H9 (cell line): ENCODE data around the gene SCFD2. TPM values are rescaled to one million over a fixed set of nuclear protein-coding genes. Genes with fewer than 3 reads are reported as not detected.

Source experiments
- DNase-seq: peaks from one replicate; pipeline ENCODE4 v3.0.0-alpha.2; 2017
- H2AFZ ChIP-seq: one replicate; pipeline ENCODE4 v1.6.1; 2013; ENCODE audit warnings: mild to moderate bottlenecking, low read length, control low read depth, moderate library complexity
- H2AK5ac ChIP-seq: 2 replicates; pipeline ENCODE4 v1.6.1; 2013; ENCODE audit warnings: low read length, control low read depth, mixed read lengths; ENCODE audit not compliant: insufficient read length
- H2BK120ac ChIP-seq: one replicate; pipeline ENCODE4 v1.6.1; 2013; ENCODE audit warnings: low read depth, mild to moderate bottlenecking, low read length, control low read depth, inconsistent platforms; ENCODE audit not compliant: poor library complexity, severe bottlenecking
- H2BK12ac ChIP-seq: 2 replicates; pipeline ENCODE4 v1.6.1; 2013; ENCODE audit warnings: low read length, control low read depth, mixed read lengths, low read depth; ENCODE audit not compliant: insufficient read length
- H2BK15ac ChIP-seq: 2 replicates; pipeline ENCODE4 v1.6.1; 2013; ENCODE audit warnings: low read depth, low read length, control low read depth
- H2BK20ac ChIP-seq: one replicate; pipeline ENCODE4 v1.6.1; 2013; ENCODE audit warnings: low read depth, mild to moderate bottlenecking, low read length, control low read depth, inconsistent platforms; ENCODE audit not compliant: poor library complexity, severe bottlenecking
- H2BK5ac ChIP-seq: 2 replicates; pipeline ENCODE4 v1.6.1; 2013; ENCODE audit warnings: low read length, control low read depth, mixed read lengths; ENCODE audit not compliant: insufficient read length
- H3K14ac ChIP-seq: 2 replicates; pipeline ENCODE4 v1.6.1; 2013; ENCODE audit warnings: low read length, control low read depth; ENCODE audit not compliant: insufficient read depth
- H3K18ac ChIP-seq: 2 replicates; pipeline ENCODE4 v1.6.1; 2013; ENCODE audit warnings: low read depth, mild to moderate bottlenecking, mixed read lengths, low read length, control low read depth; ENCODE audit not compliant: insufficient read length
- H3K23ac ChIP-seq: 2 replicates; pipeline ENCODE4 v1.6.1; 2013; ENCODE audit warnings: low read length, control low read depth, mixed read lengths, low read depth; ENCODE audit not compliant: insufficient read length
- H3K23me2 ChIP-seq: 2 replicates; pipeline ENCODE4 v1.6.1; 2013; ENCODE audit warnings: low read depth, mild to moderate bottlenecking, mixed read lengths, low read length, control low read depth; ENCODE audit not compliant: insufficient read length, poor library complexity, severe bottlenecking
- H3K27ac ChIP-seq: 2 replicates; pipeline ENCODE4 v1.5.1; 2013; ENCODE audit warnings: low read length, control low read depth, mixed read lengths, low read depth; ENCODE audit not compliant: insufficient read length
- H3K27me3 ChIP-seq: 2 replicates; pipeline ENCODE4 v1.6.1; 2013; ENCODE audit warnings: low read length, control low read depth, inconsistent platforms; ENCODE audit not compliant: insufficient read depth
- H3K4ac ChIP-seq: 2 replicates; pipeline ENCODE4 v1.6.1; 2013; ENCODE audit warnings: low read depth, mild to moderate bottlenecking, control low read depth, inconsistent platforms, low read length, moderate library complexity
- H3K4me1 ChIP-seq: 2 replicates; pipeline ENCODE4 v1.6.1; 2013; ENCODE audit warnings: low read length, control low read depth, inconsistent platforms; ENCODE audit not compliant: insufficient read depth
- H3K4me2 ChIP-seq: 2 replicates; pipeline ENCODE4 v1.6.1; 2013; ENCODE audit warnings: low read length, control low read depth, mixed read lengths; ENCODE audit not compliant: insufficient read length, insufficient read depth
- H3K56ac ChIP-seq: 2 replicates; pipeline ENCODE4 v1.6.1; 2013; ENCODE audit warnings: low read depth, mild to moderate bottlenecking, mixed read lengths, low read length, control low read depth; ENCODE audit not compliant: insufficient read length
- H3K79me1 ChIP-seq: 2 replicates; pipeline ENCODE4 v1.6.1; 2013; ENCODE audit warnings: low read depth, mild to moderate bottlenecking, moderate library complexity, low read length, control low read depth, inconsistent platforms; ENCODE audit not compliant: insufficient read depth, poor library complexity, severe bottlenecking
- H3K79me2 ChIP-seq: 2 replicates; pipeline ENCODE4 v1.6.1; 2013; ENCODE audit warnings: low read length, control low read depth, inconsistent platforms; ENCODE audit not compliant: insufficient read depth
- H3K9ac ChIP-seq: 2 replicates; pipeline ENCODE4 v1.6.1; 2013; ENCODE audit warnings: low read length, control low read depth, mixed read lengths; ENCODE audit not compliant: insufficient read length; ENCODE audit errors: extremely low read depth
- H3K9me3 ChIP-seq: one replicate; pipeline ENCODE4 v1.6.1; 2013; ENCODE audit warnings: low read depth, low read length, inconsistent platforms; ENCODE audit not compliant: control insufficient read depth
- H3T11ph ChIP-seq: one replicate; pipeline ENCODE4 v1.6.1; 2013; ENCODE audit warnings: mild to moderate bottlenecking, low read length, control low read depth, inconsistent platforms
- H4K20me1 ChIP-seq: one replicate; pipeline ENCODE4 v1.6.1; 2013; ENCODE audit not compliant: control insufficient read depth, insufficient read length, insufficient read depth
- H4K5ac ChIP-seq: 2 replicates; pipeline ENCODE4 v1.6.1; 2013; ENCODE audit warnings: low read depth, mild to moderate bottlenecking, mixed read lengths, low read length, control low read depth; ENCODE audit not compliant: insufficient read length
- H4K8ac ChIP-seq: replicated peaks from 2 replicates; pipeline ENCODE4 v1.6.1; 2013; ENCODE audit warnings: low read length, control low read depth, mixed read lengths, low read depth; ENCODE audit not compliant: insufficient read length
- H4K91ac ChIP-seq: 2 replicates; pipeline ENCODE4 v1.6.1; 2013; ENCODE audit warnings: low read depth, mild to moderate bottlenecking, moderate library complexity, mixed read lengths, low read length, control low read depth; ENCODE audit not compliant: insufficient read length
- H3K27ac Mint-ChIP-seq, 3 experiments: 2 replicates in 2 of 3; 3 replicates in 1 of 3; pipeline ENCODE4 v1.8.0; 2020 to 2021; ENCODE audit warnings: mixed read lengths in 3 of 3, mild to moderate bottlenecking in 1 of 3, moderate library complexity in 1 of 3
- H3K27me3 Mint-ChIP-seq: 2 replicates; pipeline ENCODE4 v1.8.0; 2021; ENCODE audit warnings: low read depth, mild to moderate bottlenecking, moderate library complexity, mixed read lengths
- H3K36me3 Mint-ChIP-seq, 3 experiments: 2 replicates in 2 of 3; 3 replicates in 1 of 3; pipeline ENCODE4 v1.8.0; 2020 to 2021; ENCODE audit warnings: low read depth in 3 of 3, mixed read lengths in 3 of 3; ENCODE audit not compliant: insufficient read depth in 1 of 3
- H3K4me1 Mint-ChIP-seq, 2 experiments: 2 replicates each; pipeline ENCODE4 v1.8.0; 2020; ENCODE audit warnings: mixed read lengths in 2 of 2
- H3K4me3 Mint-ChIP-seq, 2 experiments: 2 replicates in 1 of 2; 3 replicates in 1 of 2; pipeline ENCODE4 v1.8.0; 2020 to 2021; ENCODE audit warnings: mild to moderate bottlenecking in 2 of 2, mixed read lengths in 2 of 2, moderate library complexity in 1 of 2
- H3K9me3 Mint-ChIP-seq, 2 experiments: 2 replicates in 1 of 2; 3 replicates in 1 of 2; pipeline ENCODE4 v1.8.0; 2020; ENCODE audit warnings: mild to moderate bottlenecking in 2 of 2, mixed read lengths in 2 of 2, moderate library complexity in 1 of 2
- WGBS: extraction: QIAGEN DNeasy Blood & Tissue Kit; methylation state at CpG from one replicate; pipeline ENCODE4 v1.1.7; 2013; ENCODE audit warnings: missing lambda C conversion rate, low lambda C conversion rate, mixed read lengths; ENCODE audit not compliant: insufficient read length; ENCODE audit errors: extremely low coverage; 5-methylcytosine and 5-hydroxymethylcytosine counted together
- total RNA-seq: library from RNA; stranded (reverse); gene quantifications from 2 replicates; pipeline ENCODE4 v1.2.1, GENCODE V29; 2021
- TF ChIP-seq, protein P1 (sequence below): fragments of 200-600 bp; sonication (generic); conservative IDR thresholded peaks from 3 replicates; pipeline ENCODE4 v1.8.0; 2021; ENCODE audit warnings: antibody characterized with exemption, mild to moderate bottlenecking

The SCFD2 gene
- total RNA-seq, 1 experiment from 2014 or later, result 10.1 TPM

DNA sequence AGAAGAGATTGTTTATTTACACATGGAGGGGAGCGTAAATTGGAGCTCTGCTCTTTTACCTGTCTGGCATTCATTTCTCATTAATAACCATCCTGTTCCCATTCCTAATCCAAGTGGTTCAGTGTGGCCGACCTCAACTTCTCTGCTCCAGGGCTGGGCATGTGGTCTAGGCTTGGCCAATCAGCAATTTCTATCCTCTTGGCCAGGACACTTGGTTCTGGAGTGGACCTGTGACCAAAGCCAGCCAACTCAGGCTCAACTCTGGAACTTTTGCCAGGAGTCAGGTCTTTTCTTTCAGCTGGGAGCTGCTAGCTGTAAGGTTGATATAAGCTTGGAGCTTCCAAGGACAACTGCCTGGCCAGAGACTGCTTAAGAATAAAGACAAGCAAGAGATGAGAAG is 519.4 kb downstream of the SCFD2 start:
- Histone ChIP-seq H3K4ac (no peak overlapping the region), H2BK120ac (no peak overlapping the region), H2AK5ac (no peak overlapping the region), H3K79me2 (no peaks in the 10 kb centered on the region; the same call in 1 of the 2 replicates), H3K4me1 (no peaks in the 10 kb centered on the region; the same call in 1 of the 2 replicates), H2AFZ (no peak overlapping the region), H3K9me3 (no peaks in the 10 kb centered on the region), H3K18ac (no peak overlapping the region), H3K14ac (no peak overlapping the region), H3K27me3 (no peaks in the 10 kb centered on the region), H3K4me2 (no peak overlapping the region), H3T11ph (no peak overlapping the region), H4K20me1 (no peaks in the 10 kb centered on the region), H2BK20ac (no peak overlapping the region), H2BK12ac (no peak overlapping the region), H2BK15ac (no peak overlapping the region), H4K5ac (no peak overlapping the region), H3K23me2 (no peaks in the 10 kb centered on the region), H3K27ac (no peak overlapping the region), H3K9ac (no peak overlapping the region), H3K79me1 (no peaks in the 10 kb centered on the region), H4K91ac (no peak overlapping the region), H2BK5ac (no peak overlapping the region), H3K56ac (no peak overlapping the region), H4K8ac (no peak overlapping the region), H3K23ac (no peak overlapping the region)
- H3K9me3 Mint-ChIP-seq, result no peaks in the 10 kb centered on the region
- H3K36me3 Mint-ChIP-seq, result no peaks in the 10 kb centered on the region
- no peak overlapping the region for H3K4me3 Mint-ChIP-seq
- TF ChIP-seq, protein P1, sequence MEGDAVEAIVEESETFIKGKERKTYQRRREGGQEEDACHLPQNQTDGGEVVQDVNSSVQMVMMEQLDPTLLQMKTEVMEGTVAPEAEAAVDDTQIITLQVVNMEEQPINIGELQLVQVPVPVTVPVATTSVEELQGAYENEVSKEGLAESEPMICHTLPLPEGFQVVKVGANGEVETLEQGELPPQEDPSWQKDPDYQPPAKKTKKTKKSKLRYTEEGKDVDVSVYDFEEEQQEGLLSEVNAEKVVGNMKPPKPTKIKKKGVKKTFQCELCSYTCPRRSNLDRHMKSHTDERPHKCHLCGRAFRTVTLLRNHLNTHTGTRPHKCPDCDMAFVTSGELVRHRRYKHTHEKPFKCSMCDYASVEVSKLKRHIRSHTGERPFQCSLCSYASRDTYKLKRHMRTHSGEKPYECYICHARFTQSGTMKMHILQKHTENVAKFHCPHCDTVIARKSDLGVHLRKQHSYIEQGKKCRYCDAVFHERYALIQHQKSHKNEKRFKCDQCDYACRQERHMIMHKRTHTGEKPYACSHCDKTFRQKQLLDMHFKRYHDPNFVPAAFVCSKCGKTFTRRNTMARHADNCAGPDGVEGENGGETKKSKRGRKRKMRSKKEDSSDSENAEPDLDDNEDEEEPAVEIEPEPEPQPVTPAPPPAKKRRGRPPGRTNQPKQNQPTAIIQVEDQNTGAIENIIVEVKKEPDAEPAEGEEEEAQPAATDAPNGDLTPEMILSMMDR, result no peak
- WGBS, result no CpG with 5 or more reads among the region's 2 CpGs
- peaks cover 29 to 31% of the 10 kb centered on the region in 2 experiments for H3K4me1 Mint-ChIP-seq
- no peak for DNase-seq
- H3K27me3 Mint-ChIP-seq, result no peaks in the 10 kb centered on the region; the same call in none of the 2 replicates
- no peak overlapping the region for H3K27ac Mint-ChIP-seq
